GM18508 (cell line): ENCODE measurements around the gene ITGA1.

ENCODE experiments used
- ATAC-seq: cut with Tn5 transposase; IDR thresholded peaks from one replicate; pipeline ENCODE4 v1.9.1; 2021; ENCODE audit warnings: moderate number of reproducible peaks; ENCODE audit not compliant: insufficient read depth, unreplicated experiment

Gene ITGA1

GRCh38 chr5:52893105-52893504, 105.4 kb downstream of the ITGA1 start:
- no peak for ATAC-seq

GRCh38 chr5:52893863-52894262, 106.1 kb downstream of the ITGA1 start:
- no peak for ATAC-seq

DNA sequence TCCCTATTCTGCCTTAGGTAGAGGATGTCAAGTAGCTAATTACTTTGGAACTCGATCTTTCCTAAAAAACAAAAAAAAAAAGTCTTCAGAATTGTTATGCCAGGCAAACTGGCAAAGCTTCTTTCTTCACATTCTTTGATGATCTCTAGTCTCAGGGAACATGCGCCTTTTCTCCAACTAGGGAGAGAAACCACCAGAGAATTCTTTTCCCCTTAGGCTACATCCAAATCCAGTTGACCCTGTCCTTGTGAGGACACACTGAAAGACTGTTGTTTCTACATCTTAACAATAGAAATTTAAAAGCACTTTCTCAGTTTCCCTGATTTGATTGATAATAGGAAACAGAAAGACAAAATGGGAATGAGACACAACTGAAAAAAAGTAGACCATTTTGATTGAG, 106.7 kb downstream of the ITGA1 start:
- no peak for ATAC-seq

GRCh38 chr5:52895075-52895474, 107.4 kb downstream of the ITGA1 start:
- ATAC-seq, result no peak

- ATAC-seq, result no peak
These were observed 108.1 kb downstream of the ITGA1 start for GRCh38 chr5:52895572-52896413.

- no peak for ATAC-seq
These were observed 109.0 kb downstream of the ITGA1 start for GRCh38 chr5:52896534-52897237.

- ATAC-seq, result no peak
These were observed 109.5 kb downstream of the ITGA1 start for GRCh38 chr5:52897238-52897614.

DNA sequence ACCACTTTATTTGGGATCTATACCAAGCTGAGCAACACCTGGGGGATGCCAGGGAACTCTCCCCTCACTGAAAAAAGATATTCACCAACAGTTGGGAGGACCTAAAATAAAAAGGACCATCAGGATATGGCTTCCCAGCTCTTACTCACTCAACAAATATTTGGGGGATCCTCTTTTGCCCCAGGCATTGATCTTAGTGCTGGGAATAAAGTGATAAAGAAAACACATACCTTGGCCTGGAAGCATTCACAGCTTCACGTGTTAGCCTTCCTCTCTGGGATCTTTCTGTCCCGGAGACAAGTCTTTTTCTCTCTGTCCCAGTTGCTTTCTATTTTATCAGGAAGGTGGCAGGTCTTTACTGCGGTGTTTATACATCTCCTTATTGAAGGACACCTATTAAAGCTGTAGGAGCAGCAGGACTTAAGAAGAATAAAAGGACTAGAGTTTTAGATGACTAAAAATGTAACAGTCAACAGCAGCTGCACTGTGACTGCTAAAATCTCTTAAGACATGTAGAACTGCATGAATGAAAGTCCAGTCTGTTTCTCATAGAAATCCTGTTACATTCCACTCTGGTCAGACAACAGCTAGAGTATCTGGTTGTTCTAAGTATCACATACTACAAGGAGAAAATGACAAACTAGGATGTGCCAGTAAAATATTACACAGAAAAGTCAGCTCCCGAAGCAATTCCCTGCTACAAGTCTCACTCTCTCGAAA, 111.4 kb downstream of the ITGA1 start:
- ATAC-seq, result no peak

DNA sequence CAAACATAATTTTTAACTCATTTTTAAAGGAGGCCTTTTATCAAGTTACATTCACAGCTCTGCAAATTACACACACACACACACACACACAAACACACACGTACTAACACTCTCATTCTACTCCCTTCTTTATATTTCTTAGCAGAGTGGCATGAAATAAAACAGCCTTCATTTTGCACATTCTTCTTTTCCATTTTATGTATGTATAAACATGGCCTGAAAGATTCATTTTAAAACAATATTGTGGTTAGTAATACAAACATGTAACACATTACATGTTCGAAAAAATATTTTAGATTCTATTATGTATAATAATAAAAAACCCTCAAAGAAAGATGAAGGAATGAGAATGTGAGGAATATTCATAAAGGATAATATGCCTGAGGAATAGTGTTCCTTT, 115.4 kb downstream of the ITGA1 start:
- ATAC-seq, result no peak

- no peak for ATAC-seq
These were observed 118.6 kb downstream of the ITGA1 start for GRCh38 chr5:52906343-52906742.

GRCh38 chr5:52906845-52907244, 119.1 kb downstream of the ITGA1 start:
- ATAC-seq, result no peak

DNA sequence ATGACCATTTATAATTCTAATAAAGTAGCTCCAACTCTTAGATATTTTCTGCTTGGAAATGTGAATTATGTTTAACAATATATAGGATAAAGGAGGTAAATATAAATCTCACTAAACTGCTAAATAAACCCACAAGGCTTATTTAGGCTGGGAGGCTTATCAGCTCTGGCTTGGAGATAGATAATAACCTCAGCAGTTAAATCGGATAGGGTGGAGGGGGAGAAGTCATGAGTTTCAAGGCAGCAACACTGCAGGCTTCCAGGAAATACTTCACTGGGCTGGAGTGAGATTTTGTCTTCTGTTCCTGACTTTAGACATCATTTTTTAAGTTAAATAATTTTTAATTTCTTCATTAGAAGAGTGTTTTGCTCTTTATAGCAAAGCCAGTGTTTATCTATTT, 121.5 kb downstream of the ITGA1 start:
- ATAC-seq, result no peak

GRCh38 chr5:52910071-52910470, 122.4 kb downstream of the ITGA1 start:
- no peak for ATAC-seq

- ATAC-seq, result peak; percentile 98
These were observed 127.6 kb downstream of the ITGA1 start for GRCh38 chr5:52915176-52915875.

DNA sequence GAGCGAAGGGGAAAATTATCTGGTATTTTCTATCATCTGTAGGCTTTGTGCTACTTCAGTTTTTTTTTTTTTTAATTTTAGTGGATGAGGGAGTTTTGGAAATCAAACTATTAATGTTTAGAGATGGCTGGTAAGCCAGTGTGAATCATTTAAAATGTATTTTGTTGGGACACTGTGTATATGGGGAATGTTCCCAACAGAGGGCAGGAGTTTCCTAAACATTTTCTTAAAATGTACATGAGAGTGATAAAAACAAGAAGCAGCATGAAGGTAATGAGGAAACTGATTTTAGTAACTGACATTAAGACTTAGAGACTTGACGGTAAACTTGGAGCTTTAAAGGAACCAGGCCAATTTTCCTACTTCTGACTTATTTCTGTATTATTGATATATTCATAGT, 133.2 kb downstream of the ITGA1 start:
- no peak for ATAC-seq

DNA sequence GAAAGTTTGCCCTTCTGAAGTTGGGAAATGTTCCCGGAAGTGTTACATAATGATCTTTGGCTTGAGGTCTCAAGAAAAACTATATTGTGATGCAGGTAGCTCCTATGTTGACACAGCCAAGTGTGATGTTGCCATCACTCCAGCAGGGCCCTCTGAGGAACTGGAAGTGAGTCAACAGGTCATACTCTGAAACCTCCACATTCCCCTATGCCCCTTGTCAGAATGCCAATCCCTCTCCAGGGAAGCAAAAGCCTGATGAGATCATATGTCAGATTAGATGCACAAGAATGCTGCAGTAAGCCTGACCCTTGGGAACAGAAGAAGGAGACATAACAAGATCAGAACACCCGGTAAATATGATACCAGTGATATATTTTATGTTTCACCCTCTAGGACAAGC, 134.7 kb downstream of the ITGA1 start:
- ATAC-seq, result no peak

DNA sequence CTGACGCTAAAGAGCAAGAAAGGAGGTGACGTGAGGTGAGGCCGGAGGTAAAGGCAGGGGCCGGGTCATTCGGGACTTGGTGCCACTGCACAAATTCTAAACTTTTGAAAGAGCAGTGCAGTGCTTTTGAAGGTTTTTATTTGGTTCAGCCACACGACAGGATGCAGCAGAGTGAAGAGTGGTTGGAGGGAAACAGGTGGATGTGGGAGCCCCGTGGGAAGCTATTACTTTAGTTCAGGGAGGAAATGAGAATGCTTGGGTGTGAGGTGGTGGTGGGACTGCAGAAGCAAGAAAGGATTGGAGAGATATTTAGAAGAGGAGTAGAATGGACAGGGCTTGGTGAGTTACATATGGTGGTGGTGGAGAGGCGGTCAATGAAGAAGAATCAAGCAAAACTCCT, 136.7 kb downstream of the ITGA1 start:
- ATAC-seq, result no peak

GRCh38 chr5:52925001-52925400, 137.3 kb downstream of the ITGA1 start:
- ATAC-seq, result no peak

DNA sequence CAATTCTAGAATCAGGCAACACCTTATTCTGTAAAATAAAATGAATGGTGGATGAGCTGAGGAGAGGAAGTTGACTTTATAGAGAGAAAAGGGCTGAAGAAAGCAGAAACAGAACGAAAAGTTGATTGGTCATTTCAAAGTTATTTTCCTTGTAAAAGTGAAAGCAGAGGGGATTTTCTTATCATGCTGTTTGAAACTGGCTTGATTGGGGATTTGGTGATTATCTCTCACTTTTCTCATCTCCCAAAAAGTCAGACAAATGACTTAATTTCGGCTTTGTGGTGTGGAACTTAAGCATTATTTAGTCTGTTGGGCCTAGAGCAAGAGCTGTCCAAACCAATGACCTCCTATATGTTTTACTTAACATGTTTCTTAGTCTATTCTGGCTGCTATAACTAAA, 141.0 kb downstream of the ITGA1 start:
- ATAC-seq, result no peak

GRCh38 chr5:52938226-52938625, 150.5 kb downstream of the ITGA1 start:
- no peak for ATAC-seq

DNA sequence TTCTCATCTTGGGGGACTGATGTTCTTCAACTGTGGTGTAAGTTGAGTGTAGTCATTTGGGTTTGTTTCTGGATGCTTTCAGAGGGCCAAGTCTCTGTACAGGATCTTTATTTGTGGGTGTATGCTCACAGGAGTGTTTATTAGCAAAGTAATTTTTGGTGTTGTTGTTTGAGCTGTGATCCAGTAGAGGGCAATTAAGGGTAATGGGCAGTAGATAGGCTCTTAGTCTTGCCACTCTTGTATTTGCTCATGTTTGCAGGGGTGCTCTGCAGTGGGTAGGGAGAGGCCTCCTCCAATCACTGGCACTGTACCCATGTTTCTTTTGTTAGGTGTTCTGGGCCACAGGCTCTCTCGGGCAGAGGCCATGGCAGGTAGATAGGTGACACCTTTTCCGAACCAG, 155.6 kb downstream of the ITGA1 start:
- no peak for ATAC-seq
